HG03139 (cell line): Measurements from ENCODE around the gene PAM16.

ENCODE experiments used
- ATAC-seq: cut with Tn5 transposase; IDR thresholded peaks from one replicate; pipeline ENCODE4 v1.9.1; 2021; ENCODE audit not compliant: unreplicated experiment

Gene PAM16

DNA sequence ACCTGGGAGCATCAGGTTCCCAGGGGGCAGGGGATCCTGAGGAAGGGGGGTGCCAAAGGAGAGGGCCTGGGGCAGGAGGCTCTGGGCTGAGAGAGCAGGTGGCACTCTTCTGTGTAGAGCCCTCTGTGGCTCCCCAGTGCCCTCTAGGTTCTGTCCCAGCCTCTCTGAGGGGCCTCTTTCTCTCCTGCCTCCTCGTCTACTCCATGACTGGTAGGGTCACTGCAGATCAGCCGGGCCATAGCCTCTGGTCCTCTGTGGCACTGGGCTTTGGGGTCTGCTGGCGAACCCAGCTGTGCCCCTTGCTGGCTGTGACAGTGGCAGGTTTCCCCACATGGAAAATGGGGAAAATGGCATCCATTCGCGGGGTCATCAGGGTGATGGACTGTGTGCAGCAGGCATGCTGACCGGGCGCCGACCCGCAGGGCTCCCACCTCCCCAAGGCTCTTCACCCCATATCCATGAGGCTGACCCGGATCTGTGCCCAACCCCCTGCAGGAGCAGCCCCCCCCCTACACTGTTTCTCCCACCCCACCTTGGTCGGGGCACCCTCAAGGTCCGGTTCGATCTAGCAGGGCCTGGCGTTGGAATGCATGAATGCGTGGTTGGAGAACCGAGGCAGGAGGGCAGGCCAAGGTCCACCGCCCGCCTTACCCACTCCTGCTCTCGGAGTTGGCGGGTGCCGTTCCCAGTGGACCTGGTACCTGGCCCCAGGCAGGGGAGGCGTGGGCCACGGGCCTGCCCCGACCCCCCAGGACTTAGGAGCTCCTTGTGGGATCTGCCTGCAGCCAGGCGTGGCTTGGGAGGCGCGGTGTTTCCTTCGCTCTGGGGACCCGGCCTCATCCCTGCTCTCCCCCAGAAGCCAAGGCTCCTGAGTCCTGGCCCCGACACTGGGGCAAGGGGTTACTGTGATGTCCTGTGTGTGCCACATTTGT is 28.7 kb downstream of the PAM16 start:
- ATAC-seq: no peak

DNA sequence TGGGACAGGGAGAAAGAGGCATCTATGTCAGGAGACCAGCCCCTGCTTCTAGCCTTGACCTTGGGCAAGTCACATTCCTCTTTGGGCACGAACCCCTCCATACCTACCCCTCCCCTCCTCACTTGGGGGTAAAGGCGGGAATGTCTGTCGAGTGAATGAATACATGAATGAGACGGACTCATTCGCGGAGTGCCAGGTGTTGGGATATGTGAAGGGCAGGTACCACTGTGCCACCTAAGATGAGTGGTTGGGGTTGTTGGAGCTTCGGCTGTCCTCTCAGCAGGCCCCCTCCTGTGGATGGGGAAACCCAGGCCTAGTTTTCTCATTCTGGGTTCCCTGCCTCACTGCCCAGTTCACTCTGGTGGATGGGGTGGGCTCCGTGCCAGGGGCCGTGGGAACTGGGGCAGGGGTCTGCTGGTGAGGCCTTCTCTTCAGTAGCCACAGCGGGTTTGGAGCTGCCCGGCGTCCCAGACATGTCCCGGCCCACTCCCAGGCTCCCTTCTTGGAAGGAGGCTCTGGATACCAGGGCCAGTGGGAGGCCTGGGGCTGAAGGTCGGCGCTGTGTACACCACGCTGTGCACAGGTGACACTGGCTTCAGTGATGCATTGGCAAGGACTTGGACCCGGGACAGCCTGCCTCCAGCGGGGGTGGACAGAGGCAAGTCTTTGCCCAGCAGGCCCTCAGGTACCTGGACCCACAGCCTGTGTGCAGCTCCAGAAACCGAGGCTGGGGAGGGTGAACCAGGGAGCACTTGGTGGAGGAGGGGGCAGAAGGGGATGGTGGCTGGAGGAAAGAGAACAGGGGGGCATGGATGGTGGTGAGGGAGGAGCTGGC is 29.6 kb downstream of the PAM16 start:
- ATAC-seq: no peak

DNA sequence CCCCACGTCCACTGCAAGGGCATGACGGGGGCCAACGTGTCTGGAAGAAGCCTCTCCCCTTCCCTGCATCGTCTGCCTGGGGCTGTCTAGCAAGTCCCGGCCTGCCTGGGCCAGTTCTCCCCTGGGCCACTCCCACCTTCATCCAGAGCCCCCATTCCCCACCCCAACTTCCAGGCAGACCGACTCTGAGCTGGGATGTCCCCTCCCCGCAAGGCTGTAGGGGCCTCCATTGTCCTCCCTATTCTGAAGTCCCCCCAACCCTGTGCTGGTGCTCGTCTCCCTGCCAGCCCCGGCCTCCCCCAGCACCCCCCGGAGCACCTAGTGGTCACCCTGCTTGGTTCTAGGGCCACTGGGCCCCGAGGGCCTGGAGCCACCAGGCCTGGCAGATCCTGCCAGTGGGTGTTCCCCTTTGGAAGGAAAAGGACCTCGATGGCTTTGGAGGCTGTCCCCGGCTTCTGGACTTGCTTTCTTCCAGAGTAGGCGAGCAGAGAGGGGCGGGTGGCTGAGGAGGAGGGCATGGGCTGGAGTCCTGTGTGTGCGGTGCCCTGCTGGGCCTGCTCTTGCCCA is 30.5 kb downstream of the PAM16 start:
- ATAC-seq: no peak

DNA sequence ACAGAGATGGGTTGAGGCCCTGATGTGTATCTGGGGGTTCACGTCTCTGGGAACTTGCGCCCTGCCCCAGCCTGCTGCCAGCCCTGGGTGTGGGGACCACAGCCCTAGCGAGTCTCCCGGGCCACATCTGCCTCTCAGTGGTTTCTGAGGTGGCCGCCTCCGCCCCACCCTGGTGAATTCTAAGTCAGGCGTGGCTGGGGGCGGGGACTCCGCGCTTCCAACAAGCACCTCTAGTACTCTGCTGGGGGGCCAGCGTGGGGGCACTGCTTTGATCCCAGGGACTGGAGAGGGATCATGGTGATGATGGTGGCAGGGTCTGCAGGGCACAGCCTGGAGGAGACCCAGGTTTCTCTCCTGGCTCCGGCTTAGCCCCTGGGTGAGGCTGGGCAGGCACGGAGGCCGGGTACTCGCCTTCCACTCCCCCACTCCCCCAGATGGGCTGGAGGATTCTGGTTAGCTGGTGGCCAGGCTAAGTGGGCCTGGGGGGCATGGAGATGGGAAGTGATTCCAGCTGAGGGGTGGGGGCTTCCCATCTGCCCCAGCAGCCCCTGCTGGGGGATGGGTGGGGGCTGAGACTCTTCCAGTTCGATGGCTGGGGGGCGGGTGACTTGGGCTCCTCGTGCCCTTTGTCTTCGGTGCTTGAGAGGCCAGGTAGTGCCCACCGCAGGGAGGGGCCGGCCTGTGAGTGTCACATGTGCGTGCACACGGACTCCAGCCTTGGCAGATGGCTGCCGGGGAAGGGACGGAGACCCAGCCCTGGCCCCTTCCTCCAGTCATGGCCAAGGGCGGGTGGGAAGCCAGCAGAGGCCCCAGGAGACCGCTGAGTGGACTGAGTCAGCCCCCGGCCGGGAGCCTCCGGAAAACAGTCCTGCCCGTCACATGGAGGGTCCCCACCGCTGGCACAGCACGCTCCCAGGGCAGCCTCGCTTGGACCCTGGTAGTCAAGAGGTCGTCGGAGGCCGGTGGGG is 31.4 kb downstream of the PAM16 start:
- ATAC-seq: no peak

DNA sequence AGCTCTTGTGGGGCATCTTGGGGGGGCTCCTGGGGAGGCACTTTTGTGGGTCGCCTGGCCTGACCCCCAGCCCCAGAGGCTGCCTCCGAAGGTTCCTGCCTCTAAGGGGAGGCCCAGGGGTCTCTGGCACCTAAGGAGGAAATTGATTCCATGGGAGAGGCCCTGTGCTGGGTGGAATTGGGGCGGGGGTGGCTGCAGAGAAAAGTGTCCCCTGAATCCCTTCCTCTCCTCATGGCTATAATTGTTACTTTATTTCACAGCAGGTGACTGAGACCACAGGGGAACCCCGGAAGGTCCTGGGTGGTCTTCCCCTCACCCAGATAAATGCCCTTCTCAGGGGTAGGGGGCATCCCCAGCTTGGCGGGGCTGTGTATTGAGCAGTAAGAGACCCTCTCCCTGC is 32.2 kb downstream of the PAM16 start:
- ATAC-seq: no peak

DNA sequence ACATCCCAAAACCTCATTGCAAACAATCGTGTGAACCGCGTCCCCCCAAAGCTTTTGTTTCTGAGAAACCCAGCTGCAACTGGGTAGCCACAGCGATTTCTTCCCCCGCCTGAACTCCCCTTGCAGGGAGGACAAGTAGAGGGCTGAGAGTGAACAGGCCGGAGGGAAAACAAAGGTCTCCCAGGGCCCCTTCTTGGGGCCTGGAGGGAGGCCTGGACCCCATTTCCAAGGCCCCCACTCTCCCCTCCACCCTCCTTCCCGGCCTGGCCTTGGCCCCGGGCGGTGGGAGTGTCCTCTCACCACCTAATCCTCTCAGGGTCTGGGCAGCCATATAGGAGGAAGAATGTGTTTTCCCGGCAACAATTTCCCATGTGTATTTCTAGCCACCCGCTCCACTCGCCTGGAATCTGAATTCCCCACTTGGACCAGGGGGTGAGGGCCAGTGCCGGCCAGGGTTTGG is 32.6 kb downstream of the PAM16 start:
- no peak for ATAC-seq

DNA sequence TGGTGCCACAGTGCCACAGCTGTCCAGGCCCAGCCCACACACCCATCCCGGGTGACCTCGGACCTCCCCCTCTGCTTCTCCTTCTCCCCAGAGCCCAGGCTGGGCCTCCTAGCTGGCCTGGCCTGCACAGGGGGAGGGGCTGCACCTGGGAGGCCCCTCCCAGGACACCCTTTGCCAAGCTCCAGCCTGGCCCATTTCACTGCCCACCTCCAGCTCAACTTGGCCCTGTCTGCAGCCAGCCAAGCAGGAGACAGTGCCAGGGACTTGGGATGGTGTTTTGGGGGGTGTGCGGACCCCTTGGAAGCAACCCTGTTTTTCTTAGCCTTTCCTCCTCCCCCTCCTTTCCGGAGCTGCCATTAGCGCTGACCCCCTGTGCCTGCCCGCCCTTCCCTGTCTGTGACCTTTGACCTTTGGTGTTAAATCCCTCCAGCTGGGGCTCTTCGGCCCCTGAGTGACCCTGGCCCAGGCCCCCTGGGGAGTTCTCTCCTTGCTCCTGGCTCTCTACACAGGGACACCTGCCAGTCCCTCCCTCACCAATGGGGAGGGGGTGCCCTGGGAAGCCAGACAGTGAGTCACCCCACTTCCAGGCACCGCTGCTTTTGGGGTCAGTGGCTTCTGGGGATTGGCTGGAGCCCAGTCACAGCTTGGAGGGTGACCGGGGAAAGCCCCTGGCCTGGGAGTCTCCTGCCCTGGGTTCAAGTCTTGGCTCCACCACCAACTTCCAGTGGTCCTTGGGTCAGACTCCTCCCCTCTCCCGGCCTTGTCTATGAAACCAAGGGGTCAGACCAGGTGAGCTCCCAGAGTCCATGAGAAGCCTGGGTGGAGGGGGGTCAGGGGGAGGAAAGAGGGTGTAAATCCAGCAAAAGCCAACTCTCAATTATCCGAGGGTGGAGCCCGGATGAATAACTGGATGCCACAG is 33.3 kb downstream of the PAM16 start:
- ATAC-seq: no peak

DNA sequence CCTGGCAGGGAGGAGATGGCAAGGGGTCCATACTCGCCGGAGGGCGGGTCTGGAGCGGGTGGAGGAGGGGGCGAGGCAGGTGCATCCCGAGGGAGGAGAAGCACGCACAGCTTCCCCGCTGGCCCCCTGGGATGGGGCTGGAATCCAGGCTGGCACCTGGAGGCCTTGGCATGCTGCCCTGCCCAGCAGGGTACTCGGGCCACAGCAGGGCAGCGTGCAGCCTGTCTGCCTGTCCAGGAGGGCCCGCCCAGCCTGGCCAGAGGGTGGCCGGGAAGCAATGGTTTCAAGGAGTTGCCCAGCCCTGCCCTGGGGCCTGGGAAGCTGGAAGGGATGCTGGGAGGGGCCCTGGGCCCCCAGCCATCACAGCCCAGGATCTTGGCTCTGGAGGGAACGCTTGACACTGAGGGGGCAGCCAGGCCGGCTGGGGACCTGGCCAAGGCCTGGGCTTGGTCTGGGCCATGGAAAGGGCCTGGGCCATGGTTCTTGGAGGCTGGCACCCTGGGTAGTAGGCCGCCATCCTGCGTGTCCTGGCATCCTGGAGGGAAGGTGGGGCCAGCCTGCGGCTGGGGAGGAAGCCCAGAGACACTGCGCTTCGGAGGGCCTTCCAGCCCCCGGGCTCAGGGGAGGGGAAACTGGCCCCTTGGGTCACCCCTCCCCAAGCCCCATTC is 34.1 kb downstream of the PAM16 start:
- ATAC-seq: no peak

DNA sequence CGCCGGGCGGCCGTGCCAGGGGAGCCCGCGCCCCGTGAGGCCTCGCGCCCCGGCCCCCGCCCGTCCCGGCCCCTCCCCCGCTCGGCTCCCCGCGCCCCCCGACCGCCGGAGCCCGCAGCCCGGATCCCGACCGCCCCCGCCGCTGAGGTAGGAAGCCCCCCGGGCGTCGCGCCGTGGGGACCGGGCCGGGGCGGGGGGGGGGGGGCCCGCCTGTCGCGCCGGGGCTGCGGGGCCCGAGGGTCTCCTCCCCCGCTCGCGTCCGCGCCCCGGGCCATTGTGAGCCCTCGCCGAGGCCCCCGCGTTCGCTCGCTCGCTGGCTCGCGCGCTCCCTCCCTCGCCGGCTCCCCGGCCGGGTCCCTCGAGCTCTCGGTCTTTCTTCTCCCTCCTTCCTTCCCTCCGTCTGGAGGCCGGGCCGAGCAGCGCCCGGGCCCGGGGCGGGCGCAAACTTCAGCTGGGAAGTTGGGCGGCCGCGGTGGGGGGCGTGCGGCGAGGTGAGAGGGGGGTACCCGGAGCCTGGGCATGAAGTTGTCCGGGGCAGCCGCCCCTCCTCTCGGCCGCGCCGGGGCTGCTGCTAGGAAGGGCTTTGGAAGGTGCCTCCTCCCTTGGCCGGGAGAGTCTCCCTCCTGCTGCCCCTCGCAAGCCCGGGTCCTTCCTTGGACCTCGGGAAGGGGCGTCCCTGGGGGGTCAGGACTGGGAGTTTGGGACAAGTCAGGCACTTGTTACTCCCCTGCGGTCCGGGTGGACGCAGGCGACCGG is 34.8 kb downstream of the PAM16 start:
- ATAC-seq: no peak

DNA sequence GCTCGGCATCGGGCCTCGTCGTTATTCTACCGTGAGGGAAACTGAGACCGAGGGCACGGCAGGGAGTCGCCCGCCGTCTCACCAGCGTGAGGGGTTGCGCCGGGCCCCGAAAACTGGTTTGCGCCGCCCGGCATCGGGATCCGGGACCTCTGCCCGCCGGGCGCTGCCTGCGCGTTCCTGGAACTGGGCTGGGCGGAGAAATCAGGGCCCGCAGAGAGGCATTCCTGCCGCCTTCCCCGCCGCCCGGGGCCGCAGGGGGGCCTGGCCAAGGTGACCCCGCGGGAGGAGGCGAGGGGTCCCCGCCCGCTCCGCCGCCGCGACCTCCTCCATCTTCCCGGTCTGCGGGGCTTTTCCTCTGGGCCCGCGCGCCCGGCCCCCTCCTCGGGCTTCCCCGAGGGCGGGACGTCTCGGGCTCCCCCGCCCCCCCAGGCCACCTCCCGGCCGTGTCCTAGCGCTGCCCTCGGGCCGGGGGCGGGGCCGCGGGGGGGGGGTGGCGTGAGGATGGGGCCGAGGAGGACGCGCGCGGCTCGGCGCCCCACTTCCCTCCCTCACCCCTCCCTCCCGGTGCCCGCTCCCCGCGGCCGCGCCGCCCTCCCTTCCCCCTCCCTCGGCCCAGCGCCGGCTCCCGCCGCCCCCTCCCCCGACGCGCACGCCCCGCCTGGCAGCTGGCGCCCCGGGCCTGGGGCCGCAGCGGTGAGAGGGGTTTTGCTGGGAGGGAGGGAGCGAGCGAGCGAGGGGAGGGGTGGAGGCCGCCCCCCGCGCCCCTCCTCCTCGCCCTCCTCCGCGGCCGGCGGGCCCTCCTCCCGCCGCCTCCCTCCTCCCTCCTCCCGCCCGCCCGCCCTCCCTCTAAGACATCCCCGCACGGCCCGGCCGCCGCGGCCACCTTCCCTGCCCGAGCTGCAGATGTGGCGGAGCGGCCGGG is 35.7 kb downstream of the PAM16 start, which contains the start of gene GLIS2:
GLIS2 (plus strand) TSS at position 882 of the 922 bp plus-strand sequence. CDS start 16,214 bp downstream, outside the sequence.
- no peak for ATAC-seq

DNA sequence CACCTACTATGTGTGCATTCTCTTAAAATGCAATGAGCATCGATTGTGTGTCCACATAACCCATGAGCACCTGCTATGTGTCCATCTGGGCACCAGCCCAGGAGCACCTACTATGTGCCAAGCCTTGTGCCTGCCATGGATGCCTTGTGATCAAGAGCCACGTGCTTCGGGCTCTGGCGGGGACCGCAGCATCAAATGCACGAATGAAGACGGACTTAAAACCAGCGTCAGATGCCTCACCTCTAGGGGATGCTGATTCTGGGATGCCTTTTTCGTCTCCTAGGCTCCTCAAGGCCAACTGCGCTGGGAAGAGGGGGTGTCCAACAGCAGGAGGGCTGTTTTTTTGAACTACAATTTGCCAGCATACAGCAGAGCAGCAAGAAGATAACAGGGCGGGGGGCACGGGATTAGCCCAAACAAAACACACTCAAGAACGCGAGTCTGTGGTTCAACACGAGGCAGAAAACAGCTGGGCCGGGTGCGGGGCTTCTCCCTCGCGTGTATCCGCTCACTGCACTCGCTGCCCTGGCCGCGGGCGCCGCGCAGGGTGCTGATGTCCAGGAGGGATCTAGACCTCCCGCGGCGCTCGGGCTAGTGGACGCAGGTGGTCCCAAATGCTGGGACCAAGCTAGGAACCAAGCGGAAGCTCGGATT is 36.5 kb downstream of the PAM16 start:
- no peak for ATAC-seq

DNA sequence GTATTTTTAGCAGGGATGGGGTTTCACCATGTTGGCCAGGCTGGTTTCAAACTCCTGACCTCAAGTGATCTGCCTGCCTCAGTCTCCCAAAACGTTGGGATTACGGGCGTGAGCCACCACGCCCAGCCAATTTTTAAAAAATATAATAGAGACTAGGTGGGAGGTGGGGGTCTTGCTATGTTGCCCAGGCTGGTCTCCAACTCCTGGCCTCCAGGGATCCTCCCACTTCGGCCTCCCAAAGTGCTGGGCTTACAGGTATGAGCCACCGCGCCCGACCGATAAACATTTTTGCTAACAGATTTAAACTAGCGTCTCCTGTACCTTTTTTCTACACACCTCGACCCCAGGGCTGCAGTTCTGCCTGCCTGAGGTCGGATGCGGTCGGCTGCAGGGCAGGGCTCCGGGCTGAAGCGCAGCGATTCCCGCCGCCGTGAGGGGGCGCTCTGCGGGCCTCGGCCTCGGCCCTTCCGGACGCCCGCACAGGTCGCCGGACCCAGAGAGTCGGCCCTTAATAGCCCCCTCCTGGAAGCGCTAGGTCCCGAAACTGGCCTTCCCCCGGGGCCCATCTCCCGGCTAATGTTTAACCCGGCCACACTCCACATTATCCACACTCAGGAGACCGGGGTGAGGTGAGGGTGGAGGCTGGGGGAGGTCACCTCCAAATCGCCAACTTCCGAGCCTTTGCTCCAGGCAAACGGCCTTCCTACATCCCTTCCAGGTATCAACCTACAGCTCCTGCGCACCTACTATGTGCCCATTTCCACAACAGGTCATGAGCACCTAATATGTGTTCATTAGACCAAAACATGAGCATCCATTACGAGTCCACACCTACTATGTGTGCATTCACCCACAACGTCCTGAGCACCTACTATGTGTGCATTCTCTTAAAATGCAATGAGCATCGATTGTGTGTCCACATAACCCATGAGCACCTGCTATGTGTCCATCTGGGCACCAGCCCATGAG is 37.3 kb downstream of the PAM16 start:
- ATAC-seq: no peak

DNA sequence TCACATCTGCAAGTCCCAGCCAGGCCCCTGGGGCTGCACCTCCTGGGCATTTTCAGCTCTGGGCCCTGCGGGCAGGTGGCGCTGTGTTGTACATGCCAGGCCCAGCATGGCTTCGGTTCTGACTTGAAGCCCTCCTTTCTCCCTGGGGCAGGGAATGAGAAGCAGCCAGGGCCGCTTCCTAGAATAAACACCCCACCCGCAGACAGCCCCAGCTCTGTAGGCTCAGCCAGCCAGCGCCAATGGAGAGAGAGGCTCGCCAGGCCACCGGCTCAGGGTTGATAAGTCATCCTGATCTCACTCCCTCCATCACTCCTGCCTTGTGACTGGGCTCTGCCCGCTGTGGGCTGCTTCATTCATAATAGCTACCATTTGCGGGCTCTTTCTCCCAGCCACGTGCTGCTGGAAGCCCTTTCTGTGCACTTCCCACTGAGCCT is 41.3 kb downstream of the PAM16 start:
- ATAC-seq: no peak

DNA sequence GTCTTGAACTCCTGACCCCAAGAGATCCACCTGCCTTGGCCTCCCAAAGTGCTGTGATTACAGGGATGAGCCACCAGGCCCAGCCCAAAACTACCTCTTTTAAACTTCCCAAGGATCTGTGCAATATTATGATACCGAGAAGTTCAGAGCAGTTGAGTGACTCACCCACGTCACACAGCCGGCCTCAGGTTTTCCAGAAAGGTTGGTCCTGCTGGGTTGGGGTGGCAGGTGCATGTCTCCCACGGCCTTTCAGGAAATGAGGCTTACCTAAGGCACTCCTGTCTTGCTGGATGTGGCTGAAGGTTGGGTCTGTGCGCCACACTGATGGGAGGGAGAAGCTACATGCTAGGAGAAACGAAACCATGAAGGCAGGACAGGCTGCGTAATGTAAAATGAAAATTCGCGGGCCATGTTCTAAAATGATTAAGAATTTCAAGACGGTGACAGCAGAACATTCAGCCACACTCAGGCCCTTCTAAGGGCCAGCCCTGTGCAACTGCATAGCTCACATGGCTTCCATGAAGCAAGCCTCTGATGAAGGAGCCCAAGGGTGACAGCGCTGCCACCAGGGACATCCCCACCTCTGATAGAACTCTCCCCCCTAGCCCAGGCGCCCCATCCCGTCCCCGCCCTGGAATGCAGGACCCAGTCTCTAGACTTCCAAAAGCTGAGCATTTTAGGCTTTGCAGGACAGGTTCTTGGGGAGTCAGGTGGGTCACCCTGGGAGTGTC is 41.9 kb downstream of the PAM16 start:
- no peak for ATAC-seq
